ENCODE measurements around the gene SECISBP2.

The SECISBP2 gene

DNA sequence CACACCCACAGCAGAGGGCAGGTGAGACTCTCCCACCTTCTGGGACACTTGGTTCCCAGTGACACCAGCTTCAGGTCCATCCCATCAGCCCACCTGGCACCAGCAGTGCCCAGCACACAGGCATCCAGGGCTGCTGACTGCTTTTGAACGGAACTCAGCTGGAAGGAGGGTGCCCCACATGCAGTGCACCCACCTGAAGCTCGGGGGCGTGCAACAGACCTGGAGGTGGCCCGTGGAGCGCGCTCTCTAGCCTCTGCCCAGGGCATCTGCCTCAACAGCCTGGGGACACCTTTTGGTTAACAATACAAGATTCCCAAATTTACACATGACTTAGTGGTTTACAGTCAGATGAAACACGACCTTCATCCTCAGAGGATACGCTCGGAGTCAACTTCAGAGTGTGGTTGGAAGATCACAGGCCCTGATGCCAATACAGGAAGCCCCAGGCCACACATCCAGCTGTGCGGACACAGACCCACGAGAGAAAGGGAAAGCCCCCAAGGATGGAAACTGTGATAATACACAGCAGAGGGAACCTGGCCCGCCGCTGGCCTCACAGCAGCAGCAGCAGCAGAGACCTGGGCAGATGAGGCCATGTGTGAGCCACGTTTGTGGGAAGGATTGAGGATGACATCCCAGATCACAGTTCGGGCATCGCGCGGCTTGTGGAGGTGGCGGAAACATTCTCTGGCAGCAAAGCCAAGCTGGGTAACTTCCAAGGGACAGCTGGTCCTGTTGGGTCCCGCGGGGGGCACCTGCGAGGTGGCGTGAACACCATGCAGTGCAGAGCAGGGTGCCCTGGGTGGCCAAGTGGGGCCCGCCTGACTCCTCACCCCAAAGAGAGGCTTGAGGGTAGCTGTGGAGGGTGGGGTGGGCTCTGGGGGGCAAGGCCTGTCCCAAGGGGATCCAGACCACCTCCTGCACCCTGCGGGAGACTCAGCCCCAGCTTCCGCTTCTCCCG is 64.0 kb downstream of the SECISBP2 start:
- DNase-seq (ENCODE audit: low read depth, low spot score), result no peak

DNA sequence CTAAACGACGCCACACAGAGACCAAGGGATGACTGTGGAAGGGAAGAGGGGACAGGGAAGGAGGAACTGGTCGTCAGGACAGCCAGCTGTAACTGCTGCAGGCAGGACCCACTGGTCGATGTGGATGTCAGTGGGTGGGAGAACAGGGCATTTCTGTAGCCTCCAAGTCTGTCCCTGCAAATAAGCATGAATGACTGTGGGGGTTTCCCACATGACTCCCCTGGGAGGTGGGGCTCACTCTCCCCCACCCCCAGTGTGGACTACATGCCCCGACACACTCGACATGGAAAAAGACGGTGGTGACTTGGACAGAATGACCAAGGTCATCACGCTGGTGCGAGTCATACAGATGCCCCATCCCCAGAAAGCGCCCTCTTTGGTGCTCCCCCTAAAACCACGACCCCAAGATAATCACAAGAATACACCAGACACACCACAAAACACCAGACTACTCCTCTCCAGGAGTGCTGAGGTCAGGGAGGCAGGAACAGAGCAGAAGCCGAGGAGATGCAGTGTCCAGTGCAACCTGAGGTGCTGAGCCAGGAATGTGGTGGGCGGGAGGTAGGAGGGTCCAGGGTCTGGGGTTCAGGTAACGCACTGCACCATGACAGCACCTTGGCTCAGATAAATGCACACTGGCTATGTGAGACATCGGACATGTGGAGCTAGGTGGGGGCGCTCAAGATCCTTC is 64.9 kb downstream of the SECISBP2 start:
- DNase-seq (ENCODE audit: low read depth, low spot score), result no peak

DNA sequence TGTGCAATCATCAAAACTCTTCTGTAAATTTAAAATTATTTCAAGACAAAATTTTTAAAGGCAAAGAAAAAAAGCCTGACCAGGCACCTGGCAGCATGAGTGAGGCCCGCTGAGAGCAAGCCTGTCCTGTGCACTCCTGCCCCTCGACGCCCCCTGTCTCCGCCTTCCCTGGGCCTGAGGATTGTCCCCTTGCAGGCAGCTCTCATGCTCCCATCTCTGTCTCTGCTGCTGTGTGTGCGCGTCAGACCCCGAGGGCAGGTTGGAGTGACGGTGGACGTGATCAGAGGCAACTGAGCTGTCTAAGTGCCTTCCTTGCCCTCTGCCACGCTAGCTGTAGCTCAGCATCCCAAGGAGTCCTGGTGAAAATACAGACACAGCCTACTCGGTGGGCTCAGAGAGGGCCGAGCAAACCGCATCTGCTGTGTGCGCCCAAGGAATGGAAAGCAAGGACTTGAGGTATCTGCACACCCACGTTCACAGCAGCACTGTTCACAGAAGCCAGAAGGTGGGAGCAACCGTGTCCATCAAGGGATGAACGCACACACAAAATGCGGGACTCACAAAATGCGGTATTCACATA is 65.5 kb downstream of the SECISBP2 start:
- DNase-seq (ENCODE audit: low read depth, low spot score), result no peak

DNA sequence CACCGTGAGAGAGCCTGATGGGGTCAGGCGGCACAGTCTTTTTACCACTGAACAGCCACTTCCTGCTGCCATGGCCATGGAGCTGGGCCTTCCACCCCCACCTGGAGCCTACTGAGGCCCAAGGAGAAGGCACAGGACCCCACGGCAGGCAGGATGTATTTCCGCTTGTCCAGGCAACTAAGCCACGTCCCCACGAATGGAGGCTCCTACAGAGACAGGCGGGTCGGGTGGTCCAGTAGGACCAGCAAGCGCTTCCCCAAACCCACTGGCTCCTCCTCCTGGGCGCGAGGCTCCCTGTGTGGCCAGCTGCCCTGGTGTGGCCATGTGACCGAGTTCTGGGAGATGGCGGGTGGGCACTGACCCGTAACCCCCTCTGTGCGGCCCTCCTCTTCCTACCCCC is 66.5 kb downstream of the SECISBP2 start:
- DNase-seq (ENCODE audit: low read depth, low spot score), result no peak

- DNase-seq (ENCODE audit: low read depth, low spot score), result no peak
Observed at GRCh38 chr9:89386206-89386605, 67.9 kb downstream of the SECISBP2 start.

- no peak for DNase-seq (ENCODE audit: low read depth, low spot score)
Observed at GRCh38 chr9:89386797-89387196, 68.5 kb downstream of the SECISBP2 start.

DNA sequence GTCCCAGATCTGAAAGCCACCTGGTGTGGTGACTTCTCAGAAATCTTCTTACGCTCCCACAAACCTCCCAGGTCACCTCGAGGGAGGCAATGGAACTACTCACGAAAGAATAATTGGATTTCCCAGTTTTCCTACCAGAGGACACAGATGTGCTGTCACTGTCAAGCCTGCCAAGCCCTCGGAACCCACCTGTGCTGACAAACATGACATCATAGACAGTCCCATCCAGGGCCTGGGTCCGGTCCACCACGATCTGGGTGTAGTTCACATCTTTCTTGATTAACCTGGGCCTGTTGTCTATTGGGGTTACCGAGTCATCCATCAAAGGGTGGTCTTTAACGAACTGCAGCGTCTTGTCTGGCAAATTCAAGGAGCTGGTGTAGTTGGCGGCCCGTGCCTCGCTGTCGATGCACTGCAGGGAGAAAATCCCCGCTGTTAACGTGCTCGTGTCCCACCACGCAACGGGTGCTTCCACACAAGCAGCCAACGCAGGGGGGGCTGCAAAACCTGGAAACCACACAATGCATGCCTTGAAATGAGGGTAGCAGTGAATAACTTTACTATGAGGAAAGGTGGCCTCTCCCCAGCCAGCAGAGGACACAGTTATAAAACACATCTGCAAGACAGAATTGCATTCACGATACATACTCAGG is 69.0 kb downstream of the SECISBP2 start:
- no peak for DNase-seq (ENCODE audit: low read depth, low spot score)

DNA sequence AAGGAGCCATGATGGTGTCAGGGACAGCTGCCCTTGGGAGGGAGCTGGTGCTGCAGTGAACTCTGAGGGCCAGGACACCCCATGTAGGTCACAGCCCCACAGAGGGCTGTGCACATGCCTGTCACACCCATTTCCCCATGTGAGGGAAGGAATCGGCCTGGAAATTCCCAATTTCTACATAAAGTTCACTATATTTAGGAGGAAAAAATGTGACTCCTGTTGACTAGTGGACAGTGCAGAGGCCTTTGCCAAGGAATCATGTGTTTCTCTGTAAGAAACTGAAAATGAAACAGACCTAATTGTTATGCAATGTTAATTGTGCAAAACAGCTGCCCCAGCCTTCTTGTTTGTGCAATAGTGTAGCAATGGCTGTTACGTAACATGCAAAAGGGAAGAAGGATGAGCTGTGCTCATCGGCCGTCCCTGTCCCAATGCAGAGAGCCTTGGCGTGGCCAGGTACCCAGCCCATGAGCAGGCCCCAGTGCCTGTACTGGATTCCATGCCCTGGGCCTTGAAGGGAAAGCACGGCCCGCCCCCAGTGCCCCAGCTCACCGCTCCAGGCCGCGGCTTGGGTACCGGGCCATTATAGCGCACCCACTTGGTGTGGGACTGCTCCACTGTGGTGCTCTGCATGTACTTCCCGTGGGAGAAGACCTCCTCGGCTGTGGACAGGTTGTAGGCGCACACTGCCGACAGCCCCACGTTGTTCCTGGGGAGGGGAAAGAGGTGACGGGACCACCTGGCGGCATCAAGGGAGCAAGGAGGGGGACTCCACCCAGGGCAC is 70.0 kb downstream of the SECISBP2 start:
- no peak for DNase-seq (ENCODE audit: low read depth, low spot score)

DNA sequence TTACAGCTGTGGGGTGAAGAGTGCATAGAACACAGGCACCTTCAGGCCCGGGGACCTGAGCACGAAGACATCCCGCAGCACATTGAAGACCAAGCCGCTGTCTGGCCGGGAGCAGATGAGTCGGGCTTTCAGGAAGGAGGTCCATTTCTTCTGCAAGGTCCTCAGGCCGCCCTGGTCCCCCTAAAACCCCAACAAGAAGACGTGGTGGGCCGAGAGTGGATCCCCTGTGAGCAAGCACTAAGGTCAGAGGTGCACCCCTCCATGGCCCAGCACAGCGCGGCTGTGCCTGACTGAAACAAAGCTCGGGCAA is 70.5 kb downstream of the SECISBP2 start:
- no peak for DNase-seq (ENCODE audit: low read depth, low spot score)

DNA sequence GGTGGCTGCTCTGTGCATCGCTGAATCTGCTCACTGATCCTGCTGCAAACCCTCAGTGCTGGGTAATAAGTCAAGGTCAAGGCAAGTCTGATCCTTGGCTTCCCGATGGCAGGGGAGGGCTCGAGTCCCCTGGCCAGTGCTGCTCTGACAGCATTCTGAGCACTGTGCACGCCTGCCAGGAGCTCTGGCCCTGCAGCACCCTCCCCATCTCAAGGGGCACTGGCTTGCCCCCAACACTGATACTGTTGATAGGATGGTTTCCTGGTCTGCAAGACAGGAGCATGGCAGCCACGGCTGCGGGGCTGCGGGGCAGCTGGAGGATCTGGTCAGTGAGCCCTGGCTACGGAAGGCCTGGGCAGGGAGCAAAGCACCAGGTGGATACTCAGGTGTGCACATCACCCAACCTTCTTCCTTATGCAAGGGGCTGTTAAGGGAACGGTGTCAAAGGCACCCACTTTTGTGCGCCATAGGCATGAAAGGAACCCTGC is 71.8 kb downstream of the SECISBP2 start:
- DNase-seq (ENCODE audit: low read depth, low spot score), result no peak

DNA sequence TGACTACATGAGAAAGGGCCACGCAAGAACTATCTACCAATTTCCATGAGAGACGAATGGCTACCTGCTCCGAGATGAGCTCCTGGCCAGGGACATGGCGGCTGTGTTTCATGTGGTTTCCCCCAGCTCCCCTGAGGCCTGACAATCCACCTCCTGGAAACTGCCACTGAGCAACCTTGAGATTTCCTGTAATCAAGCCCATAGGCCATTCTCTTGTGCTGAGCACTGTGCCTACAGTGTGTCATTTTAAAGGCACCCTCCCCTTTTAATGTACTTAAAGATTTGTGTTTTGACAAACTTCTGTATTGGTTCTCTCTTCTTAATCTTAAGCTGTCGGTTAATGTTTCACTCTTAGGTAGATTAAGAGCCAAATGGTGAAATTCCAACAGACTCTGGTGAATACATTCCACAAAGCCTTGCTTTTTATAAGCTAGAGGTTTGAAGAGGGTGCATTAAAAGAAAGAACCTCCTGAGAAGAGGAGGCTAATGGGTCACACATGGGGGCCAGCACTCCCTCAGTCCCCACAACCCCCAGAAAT is 72.3 kb downstream of the SECISBP2 start:
- no peak for DNase-seq (ENCODE audit: low read depth, low spot score)

DNA sequence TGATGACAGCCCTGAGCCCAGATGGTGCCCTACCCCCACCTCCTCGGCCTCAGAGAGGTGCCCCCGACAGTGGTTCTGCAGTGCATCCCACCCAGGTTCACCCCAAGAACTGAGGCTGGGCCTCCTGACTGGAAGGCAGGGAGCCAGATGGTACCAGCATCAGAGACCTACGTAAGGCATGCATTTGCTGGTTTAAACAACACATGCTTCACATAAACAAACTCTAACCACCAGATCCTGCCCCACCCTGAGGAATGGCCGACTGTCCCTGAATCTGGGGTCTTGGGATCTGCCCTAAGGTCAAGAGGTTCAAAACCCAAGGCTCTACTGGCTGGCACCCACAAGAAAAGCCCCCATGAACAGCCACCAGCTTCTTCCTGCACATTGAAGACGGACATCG is 73.3 kb downstream of the SECISBP2 start:
- DNase-seq (ENCODE audit: low read depth, low spot score), result no peak

DNA sequence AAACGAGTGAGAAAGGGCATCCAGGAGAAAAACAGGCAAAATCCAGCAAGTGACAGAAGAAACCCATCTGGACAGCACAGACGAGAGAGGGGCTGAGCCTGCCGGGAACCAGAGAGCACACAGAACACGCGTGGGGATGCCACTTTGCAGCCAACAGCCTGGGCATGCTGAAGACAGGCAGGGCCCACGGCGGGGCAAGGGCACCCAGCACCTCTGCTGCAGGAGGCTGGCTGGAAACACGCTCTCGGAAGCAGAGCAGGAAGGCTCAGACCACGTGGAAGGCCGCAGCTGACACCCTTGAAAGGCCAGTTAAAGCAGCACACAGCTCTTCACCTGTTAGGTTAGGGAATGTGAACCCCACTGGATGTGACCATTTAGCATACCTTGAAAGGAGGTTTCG is 76.1 kb downstream of the SECISBP2 start:
- no peak for DNase-seq (ENCODE audit: low read depth, low spot score)

GRCh38 chr9:89395931-89396710 is 77.8 kb downstream of the SECISBP2 start:
- no peak for DNase-seq (ENCODE audit: low read depth, low spot score)

GRCh38 chr9:89397471-89397870 is 79.2 kb downstream of the SECISBP2 start:
- no peak for DNase-seq (ENCODE audit: low read depth, low spot score)

DNA sequence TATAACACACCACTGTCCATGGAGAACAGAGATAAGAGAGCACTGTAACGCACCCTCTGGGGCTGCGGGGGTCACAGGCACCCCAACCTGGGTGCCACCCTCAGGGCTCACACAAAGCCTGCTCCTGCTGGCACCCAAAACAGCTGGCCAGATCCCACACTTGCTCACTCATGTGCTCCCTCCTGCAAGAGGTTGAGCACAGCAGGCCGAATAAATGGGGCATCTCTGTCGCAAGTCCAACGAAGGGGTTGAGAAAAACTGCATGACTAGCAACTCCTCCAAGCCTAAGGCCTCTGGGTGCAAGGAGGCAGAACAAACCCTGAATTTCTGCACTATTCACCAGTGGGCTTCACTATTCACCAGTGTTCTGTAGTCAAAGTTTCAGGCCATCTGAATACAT is 80.3 kb downstream of the SECISBP2 start:
- DNase-seq (ENCODE audit: low read depth, low spot score), result no peak

- no peak for DNase-seq (ENCODE audit: low read depth, low spot score)
Observed at GRCh38 chr9:89400403-89401116, 82.3 kb downstream of the SECISBP2 start.

GRCh38 chr9:89402695-89403427 is 84.6 kb downstream of the SECISBP2 start:
- DNase-seq (ENCODE audit: low read depth, low spot score), result no peak

DNA sequence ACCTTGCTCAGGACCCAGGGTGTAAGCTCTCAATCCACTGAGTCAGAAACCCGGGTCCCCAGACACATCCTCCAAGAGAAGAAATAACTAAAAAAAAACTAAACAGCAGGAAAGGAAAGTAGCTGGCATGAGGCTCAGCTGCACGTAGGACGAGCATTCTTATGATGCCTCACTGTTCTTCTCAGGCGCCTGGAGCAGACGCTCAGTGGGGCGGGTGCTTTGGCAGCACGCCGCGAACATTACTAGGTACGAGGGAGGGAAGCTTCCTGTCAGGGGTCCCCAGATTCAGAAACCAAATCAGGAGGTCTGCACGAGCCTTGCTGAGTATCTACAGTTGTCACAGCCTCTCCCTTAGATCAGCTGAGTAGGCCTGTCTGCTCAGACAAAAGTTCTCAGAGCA is 85.8 kb downstream of the SECISBP2 start:
- DNase-seq (ENCODE audit: low read depth, low spot score), result no peak

Measured in activated naive CD8-positive, alpha-beta T cell treated with anti-CD3 and anti-CD28 coated beads, Interleukin-2, amount 50 U/mL, for 16 hours (primary cell).